HepG2 (cell line): Measurements from ENCODE around the gene ATP1B2. TPM values are rescaled to one million over a fixed set of nuclear protein-coding genes. Genes with fewer than 3 reads are reported as not detected.

Source experiments
- ARID5B ChIP-seq: IDR thresholded peaks from 2 replicates; pipeline ENCODE4 v1.4.0; 2020; ENCODE audit warnings: mild to moderate bottlenecking, missing genetic modification reagents
- EHMT2 ChIP-seq: fragments of 200-600 bp; sonication (generic); IDR thresholded peaks from 2 replicates; pipeline ENCODE4 v1.7.0; 2017; ENCODE audit warnings: antibody characterized with exemption, low read depth, low read length, borderline replicate concordance
- GATAD1 ChIP-seq: IDR thresholded peaks from 2 replicates; pipeline ENCODE4 v1.6.1; 2016; ENCODE audit warnings: missing genetic modification reagents, missing compliant biosample characterization
- MAZ ChIP-seq, 2 experiments: sonication (generic) in 1 of 2; formaldehyde crosslinking in 1 of 2; IDR thresholded peaks; 2 replicates each; pipeline versions ENCODE4 v1.5.0 to v1.6.1; 2012 to 2020; ENCODE audit warnings: low read depth in 2 of 2, mild to moderate bottlenecking in 2 of 2, borderline replicate concordance in 1 of 2, improper control_type of control experiment in 1 of 2, low read length in 1 of 2, missing genetic modification reagents in 1 of 2, moderate library complexity in 1 of 2
- NFAT5 ChIP-seq: sonication (generic); formaldehyde crosslinking; IDR thresholded peaks from 2 replicates; pipeline ENCODE4 v1.4.0; 2020; ENCODE audit warnings: missing genetic modification reagents
- NFE2 ChIP-seq: sonication (generic); formaldehyde crosslinking; IDR thresholded peaks from 2 replicates; pipeline ENCODE4 v1.4.0; 2020; ENCODE audit warnings: missing genetic modification reagents
- NR3C1 ChIP-seq: sonication (generic); formaldehyde crosslinking; IDR thresholded peaks from 2 replicates; pipeline ENCODE4 v1.4.0; 2020; ENCODE audit warnings: missing genetic modification reagents
- ONECUT2 ChIP-seq: sonication (generic); formaldehyde crosslinking; IDR thresholded peaks from 2 replicates; pipeline ENCODE4 v1.4.0; 2020; ENCODE audit warnings: missing genetic modification reagents
- PAXIP1 ChIP-seq: sonication (generic); formaldehyde crosslinking; conservative IDR thresholded peaks from 2 replicates; pipeline ENCODE4 v1.4.0; 2020; ENCODE audit warnings: mild to moderate bottlenecking, missing genetic modification reagents, moderate library complexity
- SALL2 ChIP-seq: sonication (generic); formaldehyde crosslinking; IDR thresholded peaks from 2 replicates; pipeline ENCODE4 v1.8.1; 2023; ENCODE audit warnings: mild to moderate bottlenecking, missing genetic modification reagents, inconsistent platforms
- SMYD3 ChIP-seq: sonication (generic); formaldehyde crosslinking; IDR thresholded peaks from 2 replicates; pipeline ENCODE4 v1.8.1; 2023; ENCODE audit warnings: mild to moderate bottlenecking, missing genetic modification reagents
- TBP ChIP-seq: sonication (generic); formaldehyde crosslinking; IDR thresholded peaks from 2 replicates; pipeline ENCODE4 v1.5.0; 2020; ENCODE audit warnings: missing genetic modification reagents
- TBX3 ChIP-seq: fragments of 450-650 bp; IDR thresholded peaks from 2 replicates; pipeline ENCODE4 v1.6.1; 2017; ENCODE audit warnings: antibody characterized with exemption, mild to moderate bottlenecking, inconsistent platforms, borderline replicate concordance
- ZC3H13 ChIP-seq: sonication (generic); formaldehyde crosslinking; IDR thresholded peaks from 2 replicates; pipeline ENCODE4 v1.8.1; 2023; ENCODE audit warnings: mild to moderate bottlenecking, missing genetic modification reagents, moderate library complexity
- ZNF296 ChIP-seq: sonication (generic); formaldehyde crosslinking; conservative IDR thresholded peaks from 2 replicates; pipeline ENCODE4 v1.5.0; 2020; ENCODE audit warnings: mild to moderate bottlenecking, missing genetic modification reagents
- ZNF329 ChIP-seq: sonication (generic); formaldehyde crosslinking; IDR thresholded peaks from 2 replicates; pipeline ENCODE4 v1.9.0; 2021; ENCODE audit warnings: low read depth, mild to moderate bottlenecking, missing genetic modification reagents
- ZNF382 ChIP-seq: sonication (generic); formaldehyde crosslinking; IDR thresholded peaks from 2 replicates; pipeline ENCODE4 v1.5.0; 2020; ENCODE audit warnings: missing genetic modification reagents, mild to moderate bottlenecking, borderline replicate concordance
- polyA plus RNA-seq, 8 experiments: library from polyadenylated mRNA; depleted of rRNA in 3 of 8; stranded (reverse) in 7 of 8; unstranded in 1 of 8; fragments of >200 nt; fragmentation: Illumina TruSeq in 4 of 8; extraction: Trizol in 4 of 8; gene quantifications; 2 replicates each; pipeline versions ENCODE4 v1.2.1 to v1.2.3, GENCODE V29; 2011 to 2016; ENCODE audit warnings: low read depth in 4 of 8, missing spikeins in 1 of 8, mixed read lengths in 1 of 8; ENCODE audit not compliant: insufficient read depth in 1 of 8
- total RNA-seq, 5 experiments: library from RNA; depleted of rRNA; stranded (reverse); fragments of >200 nt; fragmentation: Illumina TruSeq; extraction: Trizol; gene quantifications; 2 replicates each; pipeline ENCODE4 v1.2.3, GENCODE V29; 2016; ENCODE audit warnings: low read depth in 1 of 5

The ATP1B2 gene
- total and polyA plus RNA-seq, 2 of the 13 experiments (the other 11 are each of a cell fraction or from before 2014, with no cell fraction given), result not detected

GRCh38 chr17:7629939-7630571 is 20.7 kb upstream of the ATP1B2 start, which contains the start of gene SHBG (continued):
- TF ChIP-seq NFAT5, result no peak
- no peak for TF ChIP-seq ARID5B (CRISPR knock-in tag)
- TF ChIP-seq ZNF296, result 0 out of 2 replicates have a peak, but pooled peaks have one; percentile 49
- TF ChIP-seq SMYD3 (CRISPR knock-in tag), result no peak
- no peak for TF ChIP-seq ZC3H13 (CRISPR knock-in tag)
- TF ChIP-seq ONECUT2 (CRISPR knock-in tag), result no peak
- TF ChIP-seq GATAD1 (CRISPR knock-in tag), result no peak
- TF ChIP-seq TBP (CRISPR knock-in tag), result no peak
- TF ChIP-seq SALL2 (CRISPR knock-in tag), result no peak
- no peak for TF ChIP-seq ZNF382
- no peak for TF ChIP-seq NFE2
- TF ChIP-seq TBX3, result no peak
- TF ChIP-seq MAZ (IDR thresholded peaks at IDR 0.05; ENCODE audit: borderline replicate concordance, low read depth, low read length), result no peak
- peak; percentile 54; the same call in 1 of the 2 replicates for TF ChIP-seq MAZ (CRISPR knock-in tag; IDR thresholded peaks at IDR 0.05; ENCODE audit: low read depth)
- TF ChIP-seq EHMT2, result no peak
- no peak for TF ChIP-seq ZNF329 (CRISPR knock-in tag)
- TF ChIP-seq PAXIP1 (CRISPR knock-in tag), result peak; percentile 82
- no peak for TF ChIP-seq NR3C1 (CRISPR knock-in tag)
